ENCODE results near the gene SLCO2B1. TPM values are rescaled to one million over a fixed set of nuclear protein-coding genes. Genes with fewer than 3 reads are reported as not detected.

The SLCO2B1 gene
- total and polyA plus RNA-seq, 2 of the 8 experiments (the other 6 are each of a cell fraction or from before 2014, with no cell fraction given), result 0.03 TPM; not detected in 1

- ChIA-PET POLR2A (ENCODE audit: partially characterized antibody) (interaction anchor here (0.5 to 1.0 kb wide), 2 partner anchors 59 to 63 kb away, joined by 3 read pairs; no protein-coding TSS in a partner anchor), CTCF (ENCODE audit: partially characterized antibody) (interaction anchor here (0.5 to 45.7 kb wide), 38 partner anchors 9 to 295 kb away, joined by 3 to 825 read pairs (median 6); partner anchors contain the start of genes SLCO2B1 and TPBGL)
- H3K4me1 ChIP-seq (replicated peaks in 1 of 4; ENCODE audit: control insufficient read depth in 3 of 4, insufficient read depth in 4 of 4, low read length in 3 of 4), result 0 out of 7 replicates have a peak, but pooled peaks cover 0 to 2% (median 0%) of the 10 kb centered on the region in 4 experiments
- H2BK15ac ChIP-seq (ENCODE audit: low read length), result no peak overlapping the region
- no peaks in the 10 kb centered on the region for H3K79me2 ChIP-seq (ENCODE audit: control insufficient read depth in 1 of 2, insufficient read depth in 2 of 2, low read length in 2 of 2)
- no peaks in the 10 kb centered on the region for H3K9me3 ChIP-seq (ENCODE audit: insufficient read depth in 2 of 2, low read depth in 1 of 2, low read length in 1 of 2)
- no peak overlapping the region for H2AK5ac ChIP-seq (ENCODE audit: low read depth, low read length)
- no peaks in the 10 kb centered on the region; a peak in 1 of 7 replicates for H3K27me3 ChIP-seq (replicated peaks in 1 of 4; ENCODE audit: control insufficient read depth in 3 of 4, extremely low read depth in 1 of 4, insufficient read depth in 3 of 4, low read length in 3 of 4)
- no peaks in the 10 kb centered on the region for H3K36me3 ChIP-seq (ENCODE audit: control insufficient read depth in 2 of 4, insufficient read depth in 4 of 4, low read length in 3 of 4)
- H3K27ac ChIP-seq (ENCODE audit: low read depth, low read length), result no peak overlapping the region
- no peak overlapping the region for H2BK20ac ChIP-seq (ENCODE audit: low read length)
- FAIRE-seq, result no peak
- H3K4me2 ChIP-seq (ENCODE audit: insufficient read depth in 1 of 2, low read depth in 2 of 2, low read length in 2 of 2), result no peak overlapping the region
- H3K14ac ChIP-seq (ENCODE audit: insufficient read length), result no peak overlapping the region
- H3K4ac ChIP-seq (replicated peaks; ENCODE audit: insufficient read length, low read depth, low read length), result no peak overlapping the region
- no peak overlapping the region for H3K18ac ChIP-seq (ENCODE audit: extremely low read depth, low read length)
- no peak overlapping the region for H3K56ac ChIP-seq (replicated peaks; ENCODE audit: insufficient read length, low read depth, low read length)
- no peak overlapping the region for H4K91ac ChIP-seq (replicated peaks; ENCODE audit: insufficient read length, low read length)
- H2BK12ac ChIP-seq (ENCODE audit: low read depth, low read length), result no peak overlapping the region
- DNase-seq (ENCODE audit: low read depth in 1 of 2, low spot score in 2 of 2), result no peak
- H4K5ac ChIP-seq (ENCODE audit: insufficient read length, low read depth, low read length), result no peak overlapping the region
- no peaks in the 10 kb centered on the region for H3K23me2 ChIP-seq (ENCODE audit: low read depth, low read length)
- H2BK120ac ChIP-seq (replicated peaks; ENCODE audit: low read depth, low read length), result no peak overlapping the region
- H2BK5ac ChIP-seq (ENCODE audit: low read depth, low read length), result no peak overlapping the region; the same call in 1 of the 2 replicates
- H3K9ac ChIP-seq (replicated peaks in 1 of 4; ENCODE audit: extremely low read depth in 1 of 4, low read depth in 3 of 4, low read length in 3 of 4), result no peak overlapping the region
- H2AFZ ChIP-seq (ENCODE audit: low read length), result no peak overlapping the region
- H4K20me1 ChIP-seq (replicated peaks in 1 of 2; ENCODE audit: control insufficient read depth in 1 of 2, insufficient read depth in 2 of 2, low read length in 2 of 2), result peaks cover 0 to 1% of the 10 kb centered on the region in 2 experiments
- 83% methylated on average over 10 of the region's 10 CpGs; no CpG with 5 or more reads in 1 of the 2 experiments for WGBS, 2 experiments (ENCODE audit: extremely low coverage in 1 of 2, insufficient coverage in 1 of 2, insufficient read length in 1 of 2, insufficient replicate concordance in 2 of 2, low coverage in 1 of 2, low lambda C conversion rate in 2 of 2, missing lambda C conversion rate in 1 of 2)
- H3K4me3 ChIP-seq (ENCODE audit: extremely low read depth in 1 of 4, insufficient read depth in 2 of 4, low read depth in 3 of 4, low read length in 4 of 4), result no peak overlapping the region
- H3K23ac ChIP-seq (ENCODE audit: insufficient read length), result no peak overlapping the region
- H4K8ac ChIP-seq (ENCODE audit: extremely low read depth, insufficient read depth, low read length), result no peak overlapping the region
- no peaks in the 10 kb centered on the region for H3K79me1 ChIP-seq (ENCODE audit: low read depth, low read length)
- TF ChIP-seq ATF2 (IDR thresholded peaks at IDR 0.05; ENCODE audit: low read length) (no peak), GABPA (IDR thresholded peaks at IDR 0.05; ENCODE audit: borderline replicate concordance, insufficient read depth, low read length) (no peak), CBX8 (IDR thresholded peaks at IDR 0.05; ENCODE audit: borderline replicate concordance, low read depth, low read length) (no peak), KDM4A (IDR thresholded peaks at IDR 0.05; ENCODE audit: low read depth, low read length, severe bottlenecking) (no peak), RFX5 (IDR thresholded peaks at IDR 0.05; ENCODE audit: borderline replicate concordance, low read depth, low read length) (no peak), TBP (IDR thresholded peaks at IDR 0.05; ENCODE audit: low read depth, low read length) (no peak), MAFK (IDR thresholded peaks at IDR 0.05; ENCODE audit: low read depth, low read length) (no peak), YY1 (IDR thresholded peaks at IDR 0.05; ENCODE audit: low read depth, low read length) (no peak), CHD2 (IDR thresholded peaks at IDR 0.05; ENCODE audit: low read length) (no peak), SP1 (IDR thresholded peaks at IDR 0.05; ENCODE audit: low read depth, low read length) (no peak), CEBPB (IDR thresholded peaks at IDR 0.05; ENCODE audit: low read depth, low read length) (no peak), CREB1 (IDR thresholded peaks at IDR 0.05) (no peak)
Measured at GRCh38 chr11:75204012-75204674, 53.2 kb downstream of the SLCO2B1 start.

All from H1 (cell line).